ENCODE results near the gene SAP30L.

Gene SAP30L

GRCh38 chr5:154445422-154446194 is at the start of gene SAP30L:
Gene SAP30L, plus strand, starts transcription at chr5:154445997. Its CDS starts 608 bp downstream, at chr5:154446605.
- peak; percentile 97 for DNase-seq

- no peak for DNase-seq
These were observed 49.7 kb upstream of the SAP30L start for GRCh38 chr5:154396128-154396527.

GRCh38 chr5:154397652-154398406 is 48.0 kb upstream of the SAP30L start:
- DNase-seq: peak; percentile 94

- DNase-seq: no peak
These were observed 45.1 kb upstream of the SAP30L start for GRCh38 chr5:154400678-154401077.

GRCh38 chr5:154401355-154401754 is 44.4 kb upstream of the SAP30L start:
- no peak for DNase-seq

GRCh38 chr5:154401931-154402330 is 43.9 kb upstream of the SAP30L start:
- DNase-seq: no peak

- DNase-seq: no peak
These were observed 43.2 kb upstream of the SAP30L start for GRCh38 chr5:154402611-154403010.

GRCh38 chr5:154403234-154403633 is 42.6 kb upstream of the SAP30L start:
- no peak for DNase-seq

GRCh38 chr5:154403776-154404387 is 41.9 kb upstream of the SAP30L start:
- DNase-seq: no peak

- DNase-seq: peak; percentile 93
These were observed 40.6 kb upstream of the SAP30L start for GRCh38 chr5:154405078-154405792.

GRCh38 chr5:154406231-154406630 is 39.6 kb upstream of the SAP30L start:
- DNase-seq: no peak

- no peak for DNase-seq
These were observed 39.0 kb upstream of the SAP30L start for GRCh38 chr5:154406826-154407225.

- DNase-seq: no peak
These were observed 37.0 kb upstream of the SAP30L start for GRCh38 chr5:154408811-154409210.

- DNase-seq: no peak
These were observed 36.5 kb upstream of the SAP30L start for GRCh38 chr5:154409230-154409840.

GRCh38 chr5:154410008-154410407 is 35.8 kb upstream of the SAP30L start:
- no peak for DNase-seq

GRCh38 chr5:154410786-154411185 is 35.0 kb upstream of the SAP30L start:
- no peak for DNase-seq

- no peak for DNase-seq
These were observed 34.5 kb upstream of the SAP30L start for GRCh38 chr5:154411338-154411737.

GRCh38 chr5:154412316-154412715 is 33.5 kb upstream of the SAP30L start:
- DNase-seq: no peak

- DNase-seq: no peak
These were observed 32.9 kb upstream of the SAP30L start for GRCh38 chr5:154412925-154413324.

GRCh38 chr5:154415114-154415513 is 30.7 kb upstream of the SAP30L start:
- no peak for DNase-seq

- DNase-seq: no peak
These were observed 27.4 kb upstream of the SAP30L start for GRCh38 chr5:154418344-154418820.

- DNase-seq: no peak
These were observed 26.6 kb upstream of the SAP30L start for GRCh38 chr5:154419236-154419635.

GRCh38 chr5:154421868-154422267 is 23.9 kb upstream of the SAP30L start:
- DNase-seq: peak; percentile 67

All from hematopoietic multipotent progenitor cell treated with erythropoietin and hydrocortisone succinate and interleukin-3 and kit ligand, for 4 days (in vitro differentiated cells).